Germinal center (tissue), 1 donor: Measurements from ENCODE around the gene NDUFA13.

Experiments
- DNase-seq: peaks from one replicate; pipeline ENCODE4 v3.0.0; 2012; ENCODE audit warnings: mixed read lengths, low spot score

NDUFA13 gene

GRCh38 chr19:19532806-19533701 lies 17.0 kb downstream of the NDUFA13 start:
- DNase-seq = no peak

- DNase-seq = no peak
These were observed 17.8 kb downstream of the NDUFA13 start for GRCh38 chr19:19533841-19534240.

- no peak for DNase-seq
These were observed 18.7 kb downstream of the NDUFA13 start for GRCh38 chr19:19534556-19535265.

- no peak for DNase-seq
These were observed 19.5 kb downstream of the NDUFA13 start for GRCh38 chr19:19535311-19536191.

GRCh38 chr19:19537075-19538048 lies 21.3 kb downstream of the NDUFA13 start:
- DNase-seq = no peak

GRCh38 chr19:19538061-19538784 lies 22.2 kb downstream of the NDUFA13 start, which contains the start of gene CILP2:
Gene CILP2, plus strand, starts transcription at chr19:19538265. Its CDS starts 85 bp downstream, at chr19:19538350.
- DNase-seq = peak; percentile 77

- DNase-seq = no peak
These were observed 22.8 kb downstream of the NDUFA13 start for GRCh38 chr19:19538785-19539166.

GRCh38 chr19:19539698-19540063 lies 23.7 kb downstream of the NDUFA13 start:
- DNase-seq = no peak

GRCh38 chr19:19540064-19540714 lies 24.2 kb downstream of the NDUFA13 start:
- DNase-seq = peak; percentile 92

- peak; percentile 90 for DNase-seq
These were observed 24.9 kb downstream of the NDUFA13 start for GRCh38 chr19:19540715-19541515.

GRCh38 chr19:19541616-19542015 lies 25.6 kb downstream of the NDUFA13 start:
- no peak for DNase-seq

- no peak for DNase-seq
These were observed 26.5 kb downstream of the NDUFA13 start for GRCh38 chr19:19542507-19542906.

- DNase-seq = no peak
These were observed 27.1 kb downstream of the NDUFA13 start for GRCh38 chr19:19543101-19543500.

GRCh38 chr19:19543640-19544039 lies 27.6 kb downstream of the NDUFA13 start:
- DNase-seq = no peak

GRCh38 chr19:19544257-19544953 lies 28.4 kb downstream of the NDUFA13 start:
- no peak for DNase-seq

GRCh38 chr19:19544954-19545591 lies 29.0 kb downstream of the NDUFA13 start:
- DNase-seq = no peak

- no peak for DNase-seq
These were observed 29.7 kb downstream of the NDUFA13 start for GRCh38 chr19:19545707-19546106.

GRCh38 chr19:19546751-19547162 lies 30.7 kb downstream of the NDUFA13 start:
- DNase-seq = no peak
